Right atrium auricular region (tissue), 2 donors: ENCODE data around the gene LRFN2. TPM values are rescaled to one million over a fixed set of nuclear protein-coding genes. Genes with fewer than 3 reads are reported as not detected.

Experiments
- DNase-seq: peaks from one replicate; pipeline ENCODE4 v3.0.0-alpha.2; 2019; ENCODE audit warnings: low spot score
- H3K27ac ChIP-seq, 2 donors: fragments of 200-600 bp; sonication (generic); 1 replicate in 1 of 2; 2 replicates in 1 of 2; pipeline ENCODE4 v1.5.1; 2016 to 2019
- H3K27me3 ChIP-seq, 2 donors: fragments of 200-600 bp; sonication (generic); one replicate each; pipeline versions ENCODE4 v1.5.1 to v1.6.0; 2017 to 2019
- H3K36me3 ChIP-seq: fragments of 200-600 bp; sonication (generic); one replicate; pipeline ENCODE4 v1.5.1; 2016
- H3K4me1 ChIP-seq, 2 donors: fragments of 200-600 bp; sonication (generic); one replicate each; pipeline versions ENCODE4 v1.5.1 to v1.6.0; 2017 to 2019
- H3K4me3 ChIP-seq, 2 donors: fragments of 200-600 bp; sonication (generic); 1 replicate in 1 of 2; 2 replicates in 1 of 2; pipeline ENCODE4 v1.5.1; 2017 to 2019; ENCODE audit warnings: mild to moderate bottlenecking in 1 of 2, moderate library complexity in 1 of 2
- H3K9me3 ChIP-seq, 2 donors: fragments of 200-600 bp; sonication (generic); one replicate each; pipeline ENCODE4 v1.5.1; 2019
- CTCF ChIP-seq, 2 donors: fragments of 200-600 bp; sonication (generic); IDR thresholded peaks; one replicate each; pipeline ENCODE4 v1.5.1; 2019; ENCODE audit warnings: antibody characterized with exemption in 2 of 2
- total RNA-seq, 2 donors: library from RNA; depleted of rRNA; stranded (reverse); fragments of >200 nt; gene quantifications; one replicate each; pipeline ENCODE4 v1.1.0, GENCODE V29; 2016

The LRFN2 gene
- total RNA-seq, 2 donors from 2014 or later = not detected

GRCh38 chr6:40614671-40615070 is 27.5 kb upstream of the LRFN2 start:
- no peak for TF ChIP-seq CTCF (IDR thresholded peaks at IDR 0.05)
- no peak for DNase-seq
- Histone ChIP-seq H3K9me3 (no peaks in the 10 kb centered on the region), H3K27ac (no peak overlapping the region), H3K4me1 (no peaks in the 10 kb centered on the region), H3K27me3 (no peaks in the 10 kb centered on the region), H3K36me3 (no peaks in the 10 kb centered on the region), H3K4me3 (no peak overlapping the region)

DNA sequence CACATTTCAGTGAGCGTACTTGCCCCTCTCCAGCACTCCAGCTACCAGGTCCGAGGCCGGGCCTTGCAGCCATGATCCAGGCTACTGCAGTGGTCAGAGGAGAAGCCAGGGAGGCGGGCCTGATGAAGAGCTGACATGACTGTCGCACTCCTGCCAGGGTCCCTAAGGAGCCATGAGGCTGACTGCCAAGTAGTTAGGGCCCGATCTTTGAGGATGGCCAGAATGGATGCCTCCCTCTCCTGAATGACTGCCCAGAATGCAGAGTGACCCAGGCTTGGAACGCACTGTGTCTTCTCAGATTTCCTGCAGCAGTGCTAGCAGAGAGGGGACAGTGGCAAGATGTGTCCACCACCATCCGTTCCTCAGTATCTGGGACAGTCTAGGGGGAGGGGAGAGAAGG is 24.7 kb upstream of the LRFN2 start:
- no peaks in the 10 kb centered on the region for H3K4me1 ChIP-seq
- H3K4me3 ChIP-seq = no peak overlapping the region
- no peaks in the 10 kb centered on the region for H3K36me3 ChIP-seq
- no peak for DNase-seq
- TF ChIP-seq CTCF (IDR thresholded peaks at IDR 0.05) = no peak
- no peaks in the 10 kb centered on the region for H3K9me3 ChIP-seq
- no peaks in the 10 kb centered on the region for H3K27me3 ChIP-seq
- H3K27ac ChIP-seq = no peak overlapping the region

GRCh38 chr6:40611434-40611833 is 24.3 kb upstream of the LRFN2 start:
- Histone ChIP-seq H3K9me3 (no peaks in the 10 kb centered on the region), H3K27me3 (no peaks in the 10 kb centered on the region)
- no peak for TF ChIP-seq CTCF (IDR thresholded peaks at IDR 0.05)

DNA sequence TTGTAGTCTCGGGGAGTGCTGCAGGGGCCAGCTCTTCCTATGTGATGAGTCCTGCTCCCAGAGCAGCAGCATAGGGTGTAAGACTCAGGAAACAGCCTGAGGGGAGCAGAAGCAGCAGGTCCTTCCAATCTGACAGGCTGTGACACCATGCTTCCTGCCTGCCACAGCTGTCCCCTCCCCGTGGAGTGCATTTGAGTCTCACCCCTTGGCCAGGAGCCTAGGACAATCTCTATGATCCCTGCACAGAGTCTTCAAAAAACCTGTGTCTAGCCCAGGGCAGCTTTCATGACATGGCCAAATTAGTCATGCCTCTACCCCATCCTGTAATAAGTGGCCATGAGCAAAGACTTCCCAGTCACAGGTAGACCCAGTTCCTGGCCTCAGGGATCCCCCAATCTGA is 23.1 kb upstream of the LRFN2 start:
- H3K4me3 ChIP-seq = no peak overlapping the region
- H3K27me3 ChIP-seq = no peaks in the 10 kb centered on the region
- H3K9me3 ChIP-seq = no peaks in the 10 kb centered on the region
- TF ChIP-seq CTCF (IDR thresholded peaks at IDR 0.05) = no peak
- no peak for DNase-seq
- no peak overlapping the region for H3K27ac ChIP-seq
- H3K4me1 ChIP-seq = no peaks in the 10 kb centered on the region
- no peaks in the 10 kb centered on the region for H3K36me3 ChIP-seq

More at GRCh38 chr6:40611434-40611833, 24.3 kb upstream of the LRFN2 start:
- no peak overlapping the region for H3K4me3 ChIP-seq
- H3K36me3 ChIP-seq = no peaks in the 10 kb centered on the region
- no peak overlapping the region for H3K27ac ChIP-seq
- no peaks in the 10 kb centered on the region for H3K4me1 ChIP-seq
- no peak for DNase-seq

DNA sequence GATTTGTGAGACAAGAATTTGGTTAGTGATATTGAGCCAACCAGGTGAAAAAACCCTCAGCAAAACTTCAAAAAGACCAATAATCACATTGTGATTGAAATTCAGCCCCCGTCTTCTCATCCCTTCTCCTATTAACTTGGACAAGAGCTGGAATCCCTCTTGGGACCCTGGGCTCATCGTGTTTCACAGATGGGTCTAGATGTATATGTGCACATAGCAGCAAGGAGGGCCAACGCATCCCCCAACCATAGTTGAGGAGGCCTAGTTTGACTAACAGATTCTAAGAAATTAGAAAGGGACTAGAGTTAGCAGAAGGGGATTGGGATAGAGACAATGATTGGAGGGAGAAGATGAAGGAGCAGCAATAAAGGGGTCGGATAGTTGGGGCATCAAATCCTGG is 19.8 kb upstream of the LRFN2 start:
- DNase-seq = no peak
- H3K4me1 ChIP-seq = no peaks in the 10 kb centered on the region
- no peak overlapping the region for H3K27ac ChIP-seq
- no peak for TF ChIP-seq CTCF (IDR thresholded peaks at IDR 0.05)
- H3K36me3 ChIP-seq = no peaks in the 10 kb centered on the region
- no peaks in the 10 kb centered on the region for H3K27me3 ChIP-seq
- no peaks in the 10 kb centered on the region for H3K9me3 ChIP-seq
- H3K4me3 ChIP-seq = no peak overlapping the region

GRCh38 chr6:40606526-40606925 is 19.4 kb upstream of the LRFN2 start:
- Histone ChIP-seq H3K27me3 (no peaks in the 10 kb centered on the region), H3K36me3 (no peaks in the 10 kb centered on the region), H3K4me3 (no peak overlapping the region), H3K4me1 (no peaks in the 10 kb centered on the region), H3K27ac (no peak overlapping the region), H3K9me3 (no peaks in the 10 kb centered on the region)
- DNase-seq = no peak
- no peak for TF ChIP-seq CTCF (IDR thresholded peaks at IDR 0.05)
